Sciatic nerve (tissue), 2 donors: ENCODE data around the gene PTPN13. TPM values are rescaled to one million over a fixed set of nuclear protein-coding genes. Genes with fewer than 3 reads are reported as not detected.

ENCODE experiments used
- ATAC-seq: fragments of 200-7000 bp; cut with Tn5 transposase; one replicate; pipeline ENCODE4 v1.9.1; 2020; ENCODE audit warnings: mild to moderate bottlenecking, moderate library complexity
- DNase-seq: peaks from one replicate; pipeline ENCODE4 v3.0.0-alpha.2; 2020; ENCODE audit warnings: low spot score
- intact Hi-C: fragments of 100-400 bp; cut with DNase I; formaldehyde crosslinking; loops from one replicate; pipeline ENCODE4 v1.14.2; 2022
- total RNA-seq: library from RNA; stranded (reverse); fragmentation: NEBNext Ultra II Directional; extraction: Animal tissue kit (Norgen Biotek cat#: 25700); gene quantifications from one replicate; pipeline ENCODE4 v1.2.1, GENCODE V29; 2021
- donor health status: DM: no; HTN: no; CAD: no.
- donor health status: DM: no; HTN: no; CAD: no.

The PTPN13 gene
- total RNA-seq, 1 donor from 2014 or later = 90.1 TPM

DNA sequence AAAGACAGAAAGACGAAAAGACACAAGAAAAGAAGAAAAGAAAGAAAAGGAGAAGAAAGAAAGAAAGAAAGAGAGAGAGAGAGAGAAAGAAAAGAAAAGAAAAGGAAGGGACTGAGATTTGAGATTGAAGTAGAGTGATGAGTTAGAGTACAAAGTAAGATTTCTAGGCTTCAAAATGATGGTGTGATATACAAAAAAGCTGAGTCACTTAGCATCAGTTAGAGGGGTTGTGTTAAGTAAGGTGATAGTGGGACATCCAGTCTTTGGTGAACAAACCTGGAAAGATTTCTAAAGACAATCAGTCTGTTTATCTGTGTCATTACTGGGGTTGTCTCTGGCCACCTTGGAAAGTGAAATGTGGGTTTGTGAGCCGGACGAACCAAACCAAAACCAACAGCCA is 241.6 kb downstream of the PTPN13 start:
- DNase-seq = no peak
- intact Hi-C loops = no loop called here
- no peak for ATAC-seq

DNA sequence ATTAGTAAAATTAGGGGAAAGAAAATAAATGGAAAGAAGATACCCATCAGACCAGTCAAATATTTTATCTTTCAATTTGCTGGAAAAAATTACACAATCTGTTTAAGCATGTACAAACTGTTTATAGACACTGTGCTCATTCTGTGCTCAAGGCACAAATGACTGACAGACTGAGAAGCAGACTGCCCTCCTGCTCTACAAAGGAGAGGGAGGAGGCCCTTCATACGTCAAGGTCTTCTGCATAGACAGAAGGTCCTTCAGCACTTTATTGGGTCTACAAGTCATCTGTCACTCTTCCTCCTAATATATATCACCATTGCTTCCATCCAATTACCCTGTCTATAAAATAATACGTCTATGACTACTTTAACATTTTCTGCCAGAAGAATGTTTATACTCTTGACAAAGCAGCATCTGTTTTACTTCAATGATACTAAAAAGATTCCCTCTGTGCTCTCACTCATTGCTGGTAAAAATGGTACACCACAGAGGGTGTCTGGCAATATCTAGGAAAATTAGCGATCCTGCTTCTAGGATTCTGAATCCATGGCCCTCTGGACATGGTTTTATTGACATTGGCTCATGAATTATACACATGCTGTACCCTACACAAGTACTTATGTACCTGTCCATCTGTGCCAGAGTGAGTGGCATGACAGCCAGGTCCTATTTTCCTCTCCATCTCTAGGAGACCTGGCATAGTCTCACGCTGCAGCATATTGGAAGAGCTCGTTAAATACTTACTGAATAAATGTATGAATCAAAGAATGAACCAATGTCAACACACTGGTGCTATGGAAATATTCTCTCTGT is 243.8 kb downstream of the PTPN13 start:
- intact Hi-C loops = no loop called here
- no peak for DNase-seq
- ATAC-seq = peak; percentile 60

DNA sequence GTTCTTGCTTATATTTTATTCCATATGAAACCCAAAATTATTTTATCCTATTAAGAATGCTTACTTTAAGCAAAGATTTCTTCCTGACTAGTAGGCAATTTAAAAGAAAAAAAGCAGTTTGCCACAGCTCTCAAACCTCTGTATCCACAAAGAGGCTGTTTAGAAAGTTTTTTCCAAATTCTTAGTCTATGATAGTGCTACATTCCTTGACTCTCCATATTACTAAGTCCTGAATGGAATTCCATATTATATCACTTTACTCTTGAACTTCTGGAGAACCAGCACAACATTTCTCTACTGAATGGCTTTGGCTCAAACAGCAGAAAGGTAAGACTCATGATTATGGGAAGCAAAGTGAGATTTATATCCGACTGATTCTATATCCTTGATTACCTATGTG is 246.7 kb downstream of the PTPN13 start:
- no peak for ATAC-seq
- no peak for DNase-seq
- intact Hi-C loops = no loop called here

DNA sequence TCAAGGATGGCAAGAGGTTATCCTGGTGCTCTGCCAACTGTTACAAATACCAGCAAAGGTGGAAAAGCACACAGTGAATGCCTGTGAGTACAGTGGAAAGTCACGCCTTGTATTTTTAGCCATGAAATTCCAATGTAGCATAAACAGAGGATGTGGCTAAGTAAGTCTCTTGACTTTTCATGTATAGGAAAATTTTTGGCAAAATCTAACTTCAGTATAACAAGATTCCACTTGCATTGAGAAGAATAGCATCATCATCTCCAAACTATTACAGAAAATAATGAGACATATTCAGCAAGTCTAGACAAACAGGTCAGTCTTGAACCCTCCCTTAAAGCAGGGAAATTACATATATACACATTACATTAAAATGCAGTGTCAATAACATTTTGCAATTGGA is 247.2 kb downstream of the PTPN13 start:
- DNase-seq (no peak), ATAC-seq (no peak)
- intact Hi-C loops = no loop called here

DNA sequence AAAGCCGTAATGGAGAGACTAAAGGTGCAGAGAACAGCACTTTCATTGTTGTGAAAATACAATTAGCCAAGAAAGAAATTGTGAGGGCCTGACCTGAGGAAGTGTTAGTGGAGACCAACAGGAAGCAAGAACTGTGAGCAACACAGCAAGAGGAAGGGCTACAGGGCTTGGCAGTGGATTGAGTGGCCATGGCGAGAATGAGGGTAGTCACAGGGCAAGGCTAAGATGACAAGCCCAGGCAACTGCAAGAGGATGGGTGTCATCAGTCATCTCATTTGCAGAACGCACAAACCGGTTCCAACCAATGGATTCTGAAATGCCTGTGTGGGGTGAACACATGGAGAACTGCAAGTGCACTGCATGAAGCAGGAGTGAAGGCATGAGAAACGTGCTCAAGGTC is 251.5 kb downstream of the PTPN13 start:
- ATAC-seq = no peak
- DNase-seq = no peak
- intact Hi-C loops = no loop called here

DNA sequence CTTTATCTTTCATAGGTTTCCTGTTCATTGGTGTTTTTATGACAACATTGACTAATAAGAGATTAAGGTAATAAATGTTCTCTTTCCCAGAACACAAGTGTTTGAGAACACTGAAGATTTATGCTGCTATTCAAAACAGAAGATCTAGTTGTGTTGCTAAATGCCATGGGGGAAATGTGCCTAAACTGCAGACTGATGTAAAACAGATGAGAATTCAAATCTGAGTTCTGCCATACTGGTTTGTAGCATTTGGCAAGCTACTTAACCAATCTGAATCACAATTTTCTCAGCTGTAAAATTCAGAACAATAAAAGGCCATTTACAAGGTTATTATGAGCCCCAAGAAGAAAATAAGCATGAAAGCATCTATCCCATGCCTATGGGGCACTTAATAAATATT is 252.8 kb downstream of the PTPN13 start:
- intact Hi-C loops = no loop called here
- DNase-seq = no peak

DNA sequence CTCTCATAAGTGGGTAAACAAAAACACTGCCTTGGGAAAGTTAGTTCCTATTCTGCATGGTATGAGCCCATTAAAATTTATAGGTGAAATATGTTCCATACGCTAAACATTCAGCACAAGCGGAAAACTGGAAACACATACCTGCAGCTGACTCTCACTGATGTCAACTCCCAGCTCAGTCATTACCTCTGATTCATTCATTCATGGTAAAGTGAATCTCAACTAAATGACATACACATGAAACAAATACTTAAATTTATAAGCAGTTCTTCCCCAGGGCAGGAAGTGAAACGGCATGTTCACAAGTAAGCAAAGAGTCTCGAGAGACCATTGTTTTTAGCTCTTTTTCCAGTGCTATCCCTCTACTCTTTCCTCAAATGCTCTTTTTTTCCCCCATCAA is 253.5 kb downstream of the PTPN13 start:
- intact Hi-C loops = no loop called here
- ATAC-seq = peak; percentile 29

More for the DNA sequence above, 252.8 kb downstream of the PTPN13 start:
- ATAC-seq = peak; percentile 75

DNA sequence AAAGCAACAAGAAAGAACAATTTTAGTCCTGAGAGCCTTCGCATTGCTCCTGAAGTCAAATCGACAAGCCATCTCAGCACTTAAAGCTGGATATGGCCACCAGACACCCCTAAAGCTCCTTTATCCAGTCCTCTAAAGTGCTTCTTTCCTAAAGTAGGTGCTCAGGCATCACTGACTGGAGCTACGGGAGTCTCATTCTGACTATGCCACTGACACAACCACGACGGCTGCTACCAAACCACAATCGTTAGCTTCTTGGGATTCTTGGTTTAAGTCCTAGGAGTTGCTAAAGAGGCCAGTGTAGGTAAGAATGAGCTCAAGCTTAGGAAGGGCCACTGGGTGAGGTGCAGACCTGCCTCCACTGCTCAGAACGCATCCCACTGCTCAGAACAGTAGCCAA is 254.0 kb downstream of the PTPN13 start:
- intact Hi-C loops = no loop called here
- DNase-seq (no peak), ATAC-seq (peak; percentile 50)

More for the DNA sequence above, 253.5 kb downstream of the PTPN13 start:
- no peak for DNase-seq

DNA sequence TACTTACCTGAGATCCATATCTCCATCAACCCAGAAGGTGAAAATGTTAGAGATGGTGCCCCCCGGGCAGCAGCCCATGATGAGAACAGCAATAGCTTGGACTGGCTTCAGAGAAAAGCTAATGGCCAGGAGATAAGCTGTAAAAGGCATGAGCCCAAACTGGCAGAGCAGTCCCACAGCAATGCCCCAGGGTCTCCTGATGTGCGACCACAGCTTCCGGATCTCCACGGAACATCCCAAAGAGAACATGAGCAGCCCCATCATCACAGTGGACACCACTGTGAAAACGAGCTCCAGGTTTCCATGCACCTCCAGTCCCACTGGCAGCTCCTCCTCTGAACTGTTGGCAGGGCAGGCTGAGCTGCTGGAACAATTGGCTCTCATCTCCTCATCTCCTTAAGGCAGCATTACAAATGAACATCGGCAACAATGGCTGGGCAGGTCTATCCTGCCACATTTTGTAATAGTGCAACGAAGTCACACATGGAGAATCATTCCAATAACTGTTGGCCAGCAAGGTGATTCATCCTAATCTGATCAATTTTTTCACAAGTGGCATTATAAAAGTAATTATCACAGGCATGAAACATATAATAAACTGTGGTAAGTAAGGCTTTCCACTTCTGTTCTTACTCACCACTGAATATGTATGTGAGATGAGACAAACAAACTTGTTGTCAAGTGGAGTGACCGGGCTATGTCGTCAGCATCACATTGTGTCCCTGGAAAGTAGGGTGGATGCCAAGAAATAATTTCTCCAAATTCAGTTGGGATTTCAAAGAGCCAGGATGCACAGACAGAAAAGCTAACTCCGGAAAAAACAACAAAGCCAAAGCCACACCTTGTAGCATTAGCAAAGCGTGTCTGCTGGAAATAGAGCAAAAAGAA is 254.9 kb downstream of the PTPN13 start, which contains the start of gene SLC10A6:
SLC10A6 (minus strand) TSS at position 653 of the 888 bp plus-strand sequence; CDS start at position 384, 269 bp downstream.
- DNase-seq = no peak
- ATAC-seq = peak; percentile 74

DNA sequence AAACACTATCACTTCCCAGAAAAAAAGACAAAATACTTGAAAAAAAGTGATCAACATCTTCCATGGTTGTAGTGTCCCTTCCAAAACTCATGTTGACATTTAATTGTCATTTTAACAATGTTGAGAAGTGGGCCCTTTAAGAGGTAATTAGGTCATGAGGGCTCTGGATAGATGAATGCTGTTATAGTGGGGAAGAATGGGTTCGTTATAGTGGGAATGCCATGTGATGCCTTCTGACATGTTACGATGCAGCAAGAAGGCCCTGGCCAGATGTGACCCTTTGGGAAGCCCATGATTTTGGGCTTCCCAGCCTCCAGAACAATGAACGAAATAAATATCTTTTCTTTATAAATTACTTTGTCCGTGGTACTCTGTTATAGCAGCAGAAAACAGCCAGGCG is 259.1 kb downstream of the PTPN13 start:
- DNase-seq (no peak), ATAC-seq (no peak)
- intact Hi-C loops = no loop called here

More for the DNA sequence above, 254.9 kb downstream of the PTPN13 start, which contains the start of gene SLC10A6:
- intact Hi-C loops = no loop called here

DNA sequence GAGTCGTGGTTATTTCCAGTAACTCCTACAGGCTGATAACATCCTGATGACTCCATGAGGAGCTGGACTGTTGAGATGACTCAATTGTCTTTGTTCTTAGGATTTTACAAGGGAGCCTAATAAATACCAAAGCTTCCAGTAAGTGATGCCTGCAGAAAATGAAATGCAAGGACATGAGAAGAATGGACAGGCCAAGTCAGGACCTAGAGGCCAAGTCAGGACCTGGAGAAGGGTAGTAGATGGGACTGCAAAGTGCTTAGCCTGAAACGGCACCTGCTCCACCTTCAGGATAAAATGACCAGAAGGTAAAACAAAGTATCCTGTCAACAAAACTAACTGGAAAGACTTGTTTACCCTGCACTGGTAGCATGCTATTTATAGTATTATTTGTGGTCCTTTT is 261.5 kb downstream of the PTPN13 start:
- intact Hi-C loops = no loop called here
- ATAC-seq (peak; percentile 48), DNase-seq (no peak)

DNA sequence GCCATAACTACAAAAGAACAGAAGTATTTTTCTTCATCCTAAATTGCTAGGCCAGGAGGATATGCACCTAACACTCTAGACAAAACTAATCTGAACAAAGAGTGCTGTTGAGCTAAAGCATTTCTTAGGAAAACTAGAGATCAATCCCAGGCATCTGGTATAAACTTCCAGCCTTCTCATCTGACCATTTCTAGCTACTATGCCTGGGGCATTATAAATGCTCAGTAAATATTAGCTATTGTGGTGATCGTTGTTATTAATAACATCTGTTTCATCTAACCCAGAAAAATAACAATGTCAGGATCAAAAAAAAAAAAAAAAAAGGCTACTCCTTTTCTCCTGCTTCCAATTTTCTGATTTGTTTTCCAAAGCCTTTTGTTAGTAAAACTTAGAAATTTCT is 262.8 kb downstream of the PTPN13 start:
- no peak for DNase-seq
- intact Hi-C loops = no loop called here
- ATAC-seq = no peak

DNA sequence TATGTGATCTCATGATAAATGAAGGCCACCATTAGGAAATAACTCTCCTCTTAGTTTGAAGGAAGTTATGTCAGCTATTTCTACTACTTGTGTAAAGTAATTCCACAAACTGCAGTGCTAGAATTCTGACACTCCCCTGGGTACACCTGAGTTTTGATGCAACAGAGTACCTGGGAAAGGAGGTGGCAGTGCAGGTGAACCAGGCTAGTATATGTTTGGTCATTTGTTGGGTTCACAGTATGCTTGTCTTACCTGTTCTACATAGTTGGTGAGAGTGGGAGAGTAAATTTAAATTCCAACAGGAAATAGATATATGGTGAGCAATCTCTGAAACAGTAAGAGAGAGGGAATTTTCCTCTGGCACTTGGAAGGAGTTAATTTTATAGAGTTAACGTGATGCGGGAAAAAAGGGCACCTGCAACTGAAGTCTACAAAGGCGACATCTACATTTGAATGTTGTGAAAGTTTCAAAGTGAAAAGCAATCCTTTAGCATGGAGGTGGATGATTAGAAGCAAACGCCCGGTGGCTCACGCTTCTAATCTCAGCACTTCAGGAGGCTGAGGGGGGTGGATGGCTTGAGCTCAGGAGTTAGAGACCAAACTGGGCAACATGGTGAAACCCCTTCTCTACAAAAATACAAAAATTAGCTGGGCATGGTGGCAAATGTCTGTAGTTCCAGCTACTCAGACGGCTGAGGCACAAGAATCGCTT is 263.4 kb downstream of the PTPN13 start:
- intact Hi-C loops = no loop called here
- no peak for DNase-seq
- ATAC-seq = no peak

Other genes starting within 250 kb of the PTPN13 start
- 42.3 TPM for gene MAPK10, start 234.3 kb upstream of the PTPN13 start, total RNA-seq